ENCODE data around the gene MSANTD3. TPM values are rescaled to one million over a fixed set of nuclear protein-coding genes. Genes with fewer than 3 reads are reported as not detected.

The MSANTD3 gene
- total and polyA plus RNA-seq, 2 of the 4 experiments (the other 2 are of a cell fraction), result 45.5 to 55.9 TPM

DNA sequence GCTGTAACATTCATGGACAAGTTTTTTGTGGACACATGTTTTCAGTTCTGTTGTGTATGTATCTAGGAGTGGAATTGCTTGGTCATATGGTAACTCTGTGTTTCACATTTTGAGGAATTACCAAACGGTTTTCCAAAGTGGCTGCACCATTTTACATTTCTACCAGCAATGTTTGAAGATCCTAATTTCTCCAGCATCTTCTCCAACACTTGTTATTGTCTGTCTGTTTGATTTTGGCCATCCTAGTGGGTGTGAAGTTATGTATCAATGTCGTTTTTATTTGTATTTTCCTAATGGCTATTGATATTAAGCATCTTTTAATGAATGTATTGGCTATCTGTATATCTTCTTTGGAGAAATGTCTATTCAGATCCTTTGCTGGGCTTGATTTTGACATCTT, 52.9 kb downstream of the MSANTD3 start:
- BruUV-seq (replicated peaks), result no TSS peak
- no peak overlapping the region for H3K14ac ChIP-seq (replicated peaks; ENCODE audit: low read depth, low read length)
- no peak for DNase-seq
- WGBS, 2 experiments (ENCODE audit: extremely low coverage in 2 of 2, insufficient read length in 1 of 2), result no CpG with 5 or more reads among the region's 2 CpGs
- H4K8ac ChIP-seq (ENCODE audit: low read depth in 2 of 2, low read length in 2 of 2), result no peak overlapping the region
- H3K4me3 ChIP-seq (ENCODE audit: insufficient read depth, low read depth, low read length), result no peak overlapping the region
- H2AK5ac ChIP-seq (ENCODE audit: low read depth, low read length), result no peak overlapping the region
- no peak overlapping the region for H3K23ac ChIP-seq (ENCODE audit: low read depth, low read length)
- no peak overlapping the region for H2BK5ac ChIP-seq (ENCODE audit: low read depth, low read length, poor library complexity, severe bottlenecking)
- no peaks in the 10 kb centered on the region for H3K27me3 ChIP-seq (ENCODE audit: control insufficient read depth, insufficient read depth, low read length)
- H2BK20ac ChIP-seq (ENCODE audit: low read depth, low read length), result no peak overlapping the region
- H3K4me1 ChIP-seq (ENCODE audit: control insufficient read depth, insufficient read depth, low read length), result no peaks in the 10 kb centered on the region
- H4K20me1 ChIP-seq (ENCODE audit: insufficient read depth, low read length), result peaks cover 2% of the 10 kb centered on the region; the same call in 1 of the 2 replicates
- H2BK120ac ChIP-seq (ENCODE audit: low read depth, low read length), result no peak overlapping the region
- peaks cover 2 to 14% of the 10 kb centered on the region in 2 experiments; a peak in 3 of 4 replicates for H3K79me1 ChIP-seq (ENCODE audit: low read depth in 1 of 2, low read length in 2 of 2)
- no peak overlapping the region for H4K5ac ChIP-seq (ENCODE audit: low read depth, low read length)
- H3K56ac ChIP-seq (ENCODE audit: extremely low read depth, insufficient read depth, low read length), result no peak overlapping the region
- no peak overlapping the region for H2BK15ac ChIP-seq (ENCODE audit: low read depth, low read length)
- H3K4me2 ChIP-seq (ENCODE audit: low read depth, low read length), result no peak overlapping the region
- in situ Hi-C loops (cut with MboI; ENCODE audit: low sequenced_read_pairs) (no loop called here), dilution Hi-C loops (cut with HindIII; ENCODE audit: low sequenced_read_pairs, unreplicated experiment) (no loop called here), intact Hi-C loops (cut with micrococcal nuclease) (no loop called here)
- H3K9ac ChIP-seq (ENCODE audit: low read depth, low read length), result no peak overlapping the region
- H3K9me3 ChIP-seq (ENCODE audit: control insufficient read depth, insufficient read depth, low read length), result no peaks in the 10 kb centered on the region
- CTCF ChIA-PET, result no interaction called here
- POLR2A ChIA-PET (ENCODE audit: unreplicated experiment), result no interaction called here
- H4K91ac ChIP-seq (ENCODE audit: insufficient read depth, low read depth, low read length), result no peak overlapping the region
- no peak overlapping the region for H2AFZ ChIP-seq (replicated peaks; ENCODE audit: low read length, poor library complexity)
- no peak overlapping the region for H3K18ac ChIP-seq (ENCODE audit: low read depth, low read length)
- H3K9me1 ChIP-seq (ENCODE audit: insufficient read depth, low read length), result no peaks in the 10 kb centered on the region
- H3K27ac ChIP-seq (ENCODE audit: insufficient read depth, low read length), result no peak overlapping the region
- no peak overlapping the region for H3K4ac ChIP-seq (ENCODE audit: low read depth, low read length)
- ATAC-seq (ENCODE audit: low read depth), result no peak
- no peak for TF ChIP-seq CHD1 (IDR thresholded peaks at IDR 0.05; ENCODE audit: low read depth, low read length)
- no peak for TF ChIP-seq RCOR1 (IDR thresholded peaks at IDR 0.05; ENCODE audit: insufficient replicate concordance, low read length)
- no peak for TF ChIP-seq RFX5 (IDR thresholded peaks at IDR 0.05; ENCODE audit: low read depth, low read length)
- no peak for TF ChIP-seq SMC3 (IDR thresholded peaks at IDR 0.05; ENCODE audit: low read depth, low read length)
- no peak for TF ChIP-seq BHLHE40 (IDR thresholded peaks at IDR 0.05; ENCODE audit: low read depth, low read length)
- no peak for TF ChIP-seq MAFK (IDR thresholded peaks at IDR 0.05; ENCODE audit: low read depth, low read length)
- TF ChIP-seq, protein P1, sequence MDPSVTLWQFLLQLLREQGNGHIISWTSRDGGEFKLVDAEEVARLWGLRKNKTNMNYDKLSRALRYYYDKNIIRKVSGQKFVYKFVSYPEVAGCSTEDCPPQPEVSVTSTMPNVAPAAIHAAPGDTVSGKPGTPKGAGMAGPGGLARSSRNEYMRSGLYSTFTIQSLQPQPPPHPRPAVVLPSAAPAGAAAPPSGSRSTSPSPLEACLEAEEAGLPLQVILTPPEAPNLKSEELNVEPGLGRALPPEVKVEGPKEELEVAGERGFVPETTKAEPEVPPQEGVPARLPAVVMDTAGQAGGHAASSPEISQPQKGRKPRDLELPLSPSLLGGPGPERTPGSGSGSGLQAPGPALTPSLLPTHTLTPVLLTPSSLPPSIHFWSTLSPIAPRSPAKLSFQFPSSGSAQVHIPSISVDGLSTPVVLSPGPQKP (IDR thresholded peaks at IDR 0.05; ENCODE audit: borderline replicate concordance, low read depth, low read length), result no peak
- TF ChIP-seq FOS (IDR thresholded peaks at IDR 0.05; ENCODE audit: low read depth, low read length), result no peak
- TF ChIP-seq, protein P2, sequence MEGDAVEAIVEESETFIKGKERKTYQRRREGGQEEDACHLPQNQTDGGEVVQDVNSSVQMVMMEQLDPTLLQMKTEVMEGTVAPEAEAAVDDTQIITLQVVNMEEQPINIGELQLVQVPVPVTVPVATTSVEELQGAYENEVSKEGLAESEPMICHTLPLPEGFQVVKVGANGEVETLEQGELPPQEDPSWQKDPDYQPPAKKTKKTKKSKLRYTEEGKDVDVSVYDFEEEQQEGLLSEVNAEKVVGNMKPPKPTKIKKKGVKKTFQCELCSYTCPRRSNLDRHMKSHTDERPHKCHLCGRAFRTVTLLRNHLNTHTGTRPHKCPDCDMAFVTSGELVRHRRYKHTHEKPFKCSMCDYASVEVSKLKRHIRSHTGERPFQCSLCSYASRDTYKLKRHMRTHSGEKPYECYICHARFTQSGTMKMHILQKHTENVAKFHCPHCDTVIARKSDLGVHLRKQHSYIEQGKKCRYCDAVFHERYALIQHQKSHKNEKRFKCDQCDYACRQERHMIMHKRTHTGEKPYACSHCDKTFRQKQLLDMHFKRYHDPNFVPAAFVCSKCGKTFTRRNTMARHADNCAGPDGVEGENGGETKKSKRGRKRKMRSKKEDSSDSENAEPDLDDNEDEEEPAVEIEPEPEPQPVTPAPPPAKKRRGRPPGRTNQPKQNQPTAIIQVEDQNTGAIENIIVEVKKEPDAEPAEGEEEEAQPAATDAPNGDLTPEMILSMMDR (conservative IDR thresholded peaks at IDR 0.05; ENCODE audit: low read depth, low read length), result no peak
- TF ChIP-seq, protein P3, sequence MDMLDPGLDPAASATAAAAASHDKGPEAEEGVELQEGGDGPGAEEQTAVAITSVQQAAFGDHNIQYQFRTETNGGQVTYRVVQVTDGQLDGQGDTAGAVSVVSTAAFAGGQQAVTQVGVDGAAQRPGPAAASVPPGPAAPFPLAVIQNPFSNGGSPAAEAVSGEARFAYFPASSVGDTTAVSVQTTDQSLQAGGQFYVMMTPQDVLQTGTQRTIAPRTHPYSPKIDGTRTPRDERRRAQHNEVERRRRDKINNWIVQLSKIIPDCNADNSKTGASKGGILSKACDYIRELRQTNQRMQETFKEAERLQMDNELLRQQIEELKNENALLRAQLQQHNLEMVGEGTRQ (IDR thresholded peaks at IDR 0.05; ENCODE audit: low read depth, low read length), result no peak
- TF ChIP-seq NFE2L2 (IDR thresholded peaks at IDR 0.05; ENCODE audit: low read depth, low read length), result no peak
- TF ChIP-seq POLR2A (IDR thresholded peaks at IDR 0.05; ENCODE audit: low read depth, low read length), result no peak
- no peak for TF ChIP-seq MAZ (IDR thresholded peaks at IDR 0.05; ENCODE audit: borderline replicate concordance, low read depth, low read length)
- TF ChIP-seq CEBPB (IDR thresholded peaks at IDR 0.05; ENCODE audit: low read depth, low read length), result no peak
- no peak for TF ChIP-seq MXI1 (IDR thresholded peaks at IDR 0.05; ENCODE audit: borderline replicate concordance, low read depth, low read length)
- TF ChIP-seq RAD21 (IDR thresholded peaks at IDR 0.05; ENCODE audit: low read length), result no peak
- no peaks in the 10 kb centered on the region for H3K36me3 ChIP-seq (ENCODE audit: control insufficient read depth, insufficient read depth, low read length)
- no peak overlapping the region for H2AK9ac ChIP-seq (replicated peaks; ENCODE audit: low read depth, low read length, poor library complexity)
